HuH-7 (cell line): ENCODE measurements around the gene EOLA1.
"Not testable (repeated sequence)": the region's sequence is repeated elsewhere in the genome, so short reads cannot be mapped to it uniquely, and the experiment has no call there.

Source experiments
- DNase-seq: peaks from one replicate; pipeline ENCODE4 v3.0.0; 2011; ENCODE audit warnings: low spot score

EOLA1 gene

GRCh38 chrX:149540621-149541520 lies at the start of gene EOLA1:
TSS of gene EOLA1 (plus strand) at chrX:149541012. CDS start at chrX:149545631, 4,619 bp downstream.
- DNase-seq: peak; percentile 54

- DNase-seq: no peak
Observed at GRCh38 chrX:149491812-149492211, 49.0 kb upstream of the EOLA1 start.

- no peak for DNase-seq
Observed at GRCh38 chrX:149493567-149494562, 46.9 kb upstream of the EOLA1 start.

GRCh38 chrX:149494844-149495565 lies 45.8 kb upstream of the EOLA1 start:
- no peak for DNase-seq

- no peak for DNase-seq
Observed at GRCh38 chrX:149495573-149496071, 45.2 kb upstream of the EOLA1 start.

- no peak for DNase-seq
Observed at GRCh38 chrX:149497054-149497453, 43.8 kb upstream of the EOLA1 start.

- no peak for DNase-seq
Observed at GRCh38 chrX:149497626-149498025, 43.2 kb upstream of the EOLA1 start.

- no peak for DNase-seq
Observed at GRCh38 chrX:149498767-149499166, 42.0 kb upstream of the EOLA1 start.

- DNase-seq: no peak
Observed at GRCh38 chrX:149499766-149500165, 41.0 kb upstream of the EOLA1 start.

GRCh38 chrX:149502923-149503322 lies 37.9 kb upstream of the EOLA1 start:
- DNase-seq: not testable (repeated sequence)

- DNase-seq: not testable (repeated sequence)
Observed at GRCh38 chrX:149503446-149503845, 37.4 kb upstream of the EOLA1 start.

GRCh38 chrX:149504226-149504914 lies 36.4 kb upstream of the EOLA1 start:
- peak; percentile 42 for DNase-seq

- peak; percentile 76 for DNase-seq
Observed at GRCh38 chrX:149504915-149505651, 35.7 kb upstream of the EOLA1 start, which contains the start of gene IDS. TSS of gene IDS (minus strand) at chrX:149505306. CDS start at chrX:149505137, 169 bp downstream.

- no peak for DNase-seq
Observed at GRCh38 chrX:149505671-149506070, 35.1 kb upstream of the EOLA1 start.

- DNase-seq: no peak
Observed at GRCh38 chrX:149506349-149506748, 34.5 kb upstream of the EOLA1 start.

- DNase-seq: no peak
Observed at GRCh38 chrX:149508467-149508866, 32.3 kb upstream of the EOLA1 start.

- no peak for DNase-seq
Observed at GRCh38 chrX:149510386-149510785, 30.4 kb upstream of the EOLA1 start.

- DNase-seq: no peak
Observed at GRCh38 chrX:149511081-149511480, 29.7 kb upstream of the EOLA1 start.

- peak; percentile 61 for DNase-seq
Observed at GRCh38 chrX:149512225-149512885, 28.5 kb upstream of the EOLA1 start.
